ENCODE results near the gene CETP.
"Not testable (repeated sequence)": the region's sequence is repeated elsewhere in the genome, so short reads cannot be mapped to it uniquely, and the experiment has no call there.

CETP gene

GRCh38 chr16:56987692-56988091 lies 25.9 kb downstream of the CETP start:
- TF ChIP-seq CTCF (IDR thresholded peaks at IDR 0.05; ENCODE audit: insufficient read depth, low read depth, low read length, missing control alignments), result no peak
- DNase-seq (ENCODE audit: low read depth), result no peak
- H3K4me3 ChIP-seq (ENCODE audit: low read length), result no peak overlapping the region

GRCh38 chr16:56988161-56988947 lies 26.6 kb downstream of the CETP start:
- DNase-seq (ENCODE audit: low read depth), result no peak
- no peak overlapping the region for H3K4me3 ChIP-seq (ENCODE audit: low read length)
- TF ChIP-seq CTCF (IDR thresholded peaks at IDR 0.05; ENCODE audit: insufficient read depth, low read depth, low read length, missing control alignments), result no peak

- H3K4me3 ChIP-seq (ENCODE audit: low read length), result peak within 1 kb of the TSS; percentile 65
- no peak for TF ChIP-seq CTCF (IDR thresholded peaks at IDR 0.05; ENCODE audit: insufficient read depth, low read depth, low read length, missing control alignments)
- peak; percentile 81 for DNase-seq (ENCODE audit: low read depth)
Measured at GRCh38 chr16:56988948-56989945, 27.5 kb downstream of the CETP start, which contains the start of gene NLRC5. NLRC5 (plus strand) TSS chr16:56989557; CDS start chr16:57020713, 31,156 bp downstream.

GRCh38 chr16:56989988-56990387 lies 28.2 kb downstream of the CETP start:
- H3K4me3 ChIP-seq (ENCODE audit: low read length), result peak overlapping the region; percentile 65
- no peak for DNase-seq (ENCODE audit: low read depth)
- TF ChIP-seq CTCF (IDR thresholded peaks at IDR 0.05; ENCODE audit: insufficient read depth, low read depth, low read length, missing control alignments), result no peak

- no peak for TF ChIP-seq CTCF (IDR thresholded peaks at IDR 0.05; ENCODE audit: insufficient read depth, low read depth, low read length, missing control alignments)
- DNase-seq (ENCODE audit: low read depth), result no peak
- H3K4me3 ChIP-seq (ENCODE audit: low read length), result no peak overlapping the region
Measured at GRCh38 chr16:56990407-56991286, 28.9 kb downstream of the CETP start.

- DNase-seq (ENCODE audit: low read depth); H3K4me3 ChIP-seq (ENCODE audit: low read length): not testable (repeated sequence)
Measured at GRCh38 chr16:56992431-56992830, 30.7 kb downstream of the CETP start.
